H9 (cell line): ENCODE data around the gene CWC15. TPM values are rescaled to one million over a fixed set of nuclear protein-coding genes. Genes with fewer than 3 reads are reported as not detected.

ENCODE experiments used
- DNase-seq: peaks from one replicate; pipeline ENCODE4 v3.0.0-alpha.2; 2017
- H2AFZ ChIP-seq: one replicate; pipeline ENCODE4 v1.6.1; 2013; ENCODE audit warnings: mild to moderate bottlenecking, low read length, control low read depth, moderate library complexity
- H2AK5ac ChIP-seq: 2 replicates; pipeline ENCODE4 v1.6.1; 2013; ENCODE audit warnings: low read length, control low read depth, mixed read lengths; ENCODE audit not compliant: insufficient read length
- H2BK120ac ChIP-seq: one replicate; pipeline ENCODE4 v1.6.1; 2013; ENCODE audit warnings: low read depth, mild to moderate bottlenecking, low read length, control low read depth, inconsistent platforms; ENCODE audit not compliant: poor library complexity, severe bottlenecking
- H2BK12ac ChIP-seq: 2 replicates; pipeline ENCODE4 v1.6.1; 2013; ENCODE audit warnings: low read length, control low read depth, mixed read lengths, low read depth; ENCODE audit not compliant: insufficient read length
- H2BK15ac ChIP-seq: 2 replicates; pipeline ENCODE4 v1.6.1; 2013; ENCODE audit warnings: low read depth, low read length, control low read depth
- H2BK20ac ChIP-seq: one replicate; pipeline ENCODE4 v1.6.1; 2013; ENCODE audit warnings: low read depth, mild to moderate bottlenecking, low read length, control low read depth, inconsistent platforms; ENCODE audit not compliant: poor library complexity, severe bottlenecking
- H2BK5ac ChIP-seq: 2 replicates; pipeline ENCODE4 v1.6.1; 2013; ENCODE audit warnings: low read length, control low read depth, mixed read lengths; ENCODE audit not compliant: insufficient read length
- H3K14ac ChIP-seq: 2 replicates; pipeline ENCODE4 v1.6.1; 2013; ENCODE audit warnings: low read length, control low read depth; ENCODE audit not compliant: insufficient read depth
- H3K18ac ChIP-seq: 2 replicates; pipeline ENCODE4 v1.6.1; 2013; ENCODE audit warnings: low read depth, mild to moderate bottlenecking, mixed read lengths, low read length, control low read depth; ENCODE audit not compliant: insufficient read length
- H3K23ac ChIP-seq: 2 replicates; pipeline ENCODE4 v1.6.1; 2013; ENCODE audit warnings: low read length, control low read depth, mixed read lengths, low read depth; ENCODE audit not compliant: insufficient read length
- H3K23me2 ChIP-seq: 2 replicates; pipeline ENCODE4 v1.6.1; 2013; ENCODE audit warnings: low read depth, mild to moderate bottlenecking, mixed read lengths, low read length, control low read depth; ENCODE audit not compliant: insufficient read length, poor library complexity, severe bottlenecking
- H3K27ac ChIP-seq: 2 replicates; pipeline ENCODE4 v1.5.1; 2013; ENCODE audit warnings: low read length, control low read depth, mixed read lengths, low read depth; ENCODE audit not compliant: insufficient read length
- H3K27me3 ChIP-seq: 2 replicates; pipeline ENCODE4 v1.6.1; 2013; ENCODE audit warnings: low read length, control low read depth, inconsistent platforms; ENCODE audit not compliant: insufficient read depth
- H3K4ac ChIP-seq: 2 replicates; pipeline ENCODE4 v1.6.1; 2013; ENCODE audit warnings: low read depth, mild to moderate bottlenecking, control low read depth, inconsistent platforms, low read length, moderate library complexity
- H3K4me1 ChIP-seq: 2 replicates; pipeline ENCODE4 v1.6.1; 2013; ENCODE audit warnings: low read length, control low read depth, inconsistent platforms; ENCODE audit not compliant: insufficient read depth
- H3K4me2 ChIP-seq: 2 replicates; pipeline ENCODE4 v1.6.1; 2013; ENCODE audit warnings: low read length, control low read depth, mixed read lengths; ENCODE audit not compliant: insufficient read length, insufficient read depth
- H3K56ac ChIP-seq: 2 replicates; pipeline ENCODE4 v1.6.1; 2013; ENCODE audit warnings: low read depth, mild to moderate bottlenecking, mixed read lengths, low read length, control low read depth; ENCODE audit not compliant: insufficient read length
- H3K79me1 ChIP-seq: 2 replicates; pipeline ENCODE4 v1.6.1; 2013; ENCODE audit warnings: low read depth, mild to moderate bottlenecking, moderate library complexity, low read length, control low read depth, inconsistent platforms; ENCODE audit not compliant: insufficient read depth, poor library complexity, severe bottlenecking
- H3K79me2 ChIP-seq: 2 replicates; pipeline ENCODE4 v1.6.1; 2013; ENCODE audit warnings: low read length, control low read depth, inconsistent platforms; ENCODE audit not compliant: insufficient read depth
- H3K9ac ChIP-seq: 2 replicates; pipeline ENCODE4 v1.6.1; 2013; ENCODE audit warnings: low read length, control low read depth, mixed read lengths; ENCODE audit not compliant: insufficient read length; ENCODE audit errors: extremely low read depth
- H3K9me3 ChIP-seq: one replicate; pipeline ENCODE4 v1.6.1; 2013; ENCODE audit warnings: low read depth, low read length, inconsistent platforms; ENCODE audit not compliant: control insufficient read depth
- H3T11ph ChIP-seq: one replicate; pipeline ENCODE4 v1.6.1; 2013; ENCODE audit warnings: mild to moderate bottlenecking, low read length, control low read depth, inconsistent platforms
- H4K20me1 ChIP-seq: one replicate; pipeline ENCODE4 v1.6.1; 2013; ENCODE audit not compliant: control insufficient read depth, insufficient read length, insufficient read depth
- H4K5ac ChIP-seq: 2 replicates; pipeline ENCODE4 v1.6.1; 2013; ENCODE audit warnings: low read depth, mild to moderate bottlenecking, mixed read lengths, low read length, control low read depth; ENCODE audit not compliant: insufficient read length
- H4K8ac ChIP-seq: replicated peaks from 2 replicates; pipeline ENCODE4 v1.6.1; 2013; ENCODE audit warnings: low read length, control low read depth, mixed read lengths, low read depth; ENCODE audit not compliant: insufficient read length
- H4K91ac ChIP-seq: 2 replicates; pipeline ENCODE4 v1.6.1; 2013; ENCODE audit warnings: low read depth, mild to moderate bottlenecking, moderate library complexity, mixed read lengths, low read length, control low read depth; ENCODE audit not compliant: insufficient read length
- H3K27ac Mint-ChIP-seq, 3 experiments: 2 replicates in 2 of 3; 3 replicates in 1 of 3; pipeline ENCODE4 v1.8.0; 2020 to 2021; ENCODE audit warnings: mixed read lengths in 3 of 3, mild to moderate bottlenecking in 1 of 3, moderate library complexity in 1 of 3
- H3K27me3 Mint-ChIP-seq: 2 replicates; pipeline ENCODE4 v1.8.0; 2021; ENCODE audit warnings: low read depth, mild to moderate bottlenecking, moderate library complexity, mixed read lengths
- H3K36me3 Mint-ChIP-seq, 3 experiments: 2 replicates in 2 of 3; 3 replicates in 1 of 3; pipeline ENCODE4 v1.8.0; 2020 to 2021; ENCODE audit warnings: low read depth in 3 of 3, mixed read lengths in 3 of 3; ENCODE audit not compliant: insufficient read depth in 1 of 3
- H3K4me1 Mint-ChIP-seq, 2 experiments: 2 replicates each; pipeline ENCODE4 v1.8.0; 2020; ENCODE audit warnings: mixed read lengths in 2 of 2
- H3K4me3 Mint-ChIP-seq, 2 experiments: 2 replicates in 1 of 2; 3 replicates in 1 of 2; pipeline ENCODE4 v1.8.0; 2020 to 2021; ENCODE audit warnings: mild to moderate bottlenecking in 2 of 2, mixed read lengths in 2 of 2, moderate library complexity in 1 of 2
- H3K9me3 Mint-ChIP-seq, 2 experiments: 2 replicates in 1 of 2; 3 replicates in 1 of 2; pipeline ENCODE4 v1.8.0; 2020; ENCODE audit warnings: mild to moderate bottlenecking in 2 of 2, mixed read lengths in 2 of 2, moderate library complexity in 1 of 2
- WGBS: extraction: QIAGEN DNeasy Blood & Tissue Kit; methylation state at CpG from one replicate; pipeline ENCODE4 v1.1.7; 2013; ENCODE audit warnings: missing lambda C conversion rate, low lambda C conversion rate, mixed read lengths; ENCODE audit not compliant: insufficient read length; ENCODE audit errors: extremely low coverage; 5-methylcytosine and 5-hydroxymethylcytosine counted together
- total RNA-seq: library from RNA; stranded (reverse); gene quantifications from 2 replicates; pipeline ENCODE4 v1.2.1, GENCODE V29; 2021
- TF ChIP-seq, protein P1 (sequence below): fragments of 200-600 bp; sonication (generic); conservative IDR thresholded peaks from 3 replicates; pipeline ENCODE4 v1.8.0; 2021; ENCODE audit warnings: antibody characterized with exemption, mild to moderate bottlenecking

CWC15 gene
- total RNA-seq, 1 experiment from 2014 or later = 76.9 TPM

DNA sequence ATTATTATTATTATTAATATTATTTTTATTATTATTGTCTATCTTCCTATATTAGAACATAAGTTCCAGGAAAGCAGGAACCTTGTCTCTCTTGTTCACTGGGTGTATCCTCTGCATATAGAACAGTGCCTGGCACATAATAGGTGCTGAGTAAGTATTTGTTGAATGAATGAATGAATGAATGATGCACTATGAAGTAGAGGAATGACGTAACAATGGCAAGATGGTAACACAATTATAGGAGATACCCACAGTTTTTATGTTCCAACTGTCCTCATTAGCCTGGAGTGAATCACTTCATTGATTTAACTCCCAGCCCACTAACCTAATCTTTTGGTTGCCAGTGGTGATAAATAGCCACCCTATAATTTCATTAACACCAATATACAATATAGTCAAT lies 2.2 kb upstream of the CWC15 start:
- Histone ChIP-seq H2BK15ac (no peak overlapping the region), H4K5ac (no peak overlapping the region), H3K27ac (no peak overlapping the region), H3K18ac (no peak overlapping the region), H3K9ac (no peak overlapping the region), H2BK12ac (no peak overlapping the region), H4K91ac (no peak overlapping the region), H3K4ac (no peak overlapping the region), H3T11ph (no peak overlapping the region), H3K9me3 (no peaks in the 10 kb centered on the region), H2BK120ac (no peak overlapping the region), H3K23ac (no peak overlapping the region), H2AFZ (no peak overlapping the region), H3K79me2 (peaks cover 4% of the 10 kb centered on the region; the same call in 1 of the 2 replicates), H3K4me2 (no peak overlapping the region), H3K56ac (no peak overlapping the region), H3K4me1 (no peaks in the 10 kb centered on the region), H3K27me3 (no peaks in the 10 kb centered on the region), H2BK5ac (no peak overlapping the region), H3K14ac (no peak overlapping the region), H4K8ac (no peak overlapping the region), H3K23me2 (peaks cover 2% of the 10 kb centered on the region), H3K79me1 (no peaks in the 10 kb centered on the region), H2AK5ac (no peak overlapping the region), H4K20me1 (no peaks in the 10 kb centered on the region), H2BK20ac (no peak overlapping the region)
- no peak overlapping the region for H3K27ac Mint-ChIP-seq
- no peak overlapping the region for H3K4me3 Mint-ChIP-seq
- TF ChIP-seq, protein P1, sequence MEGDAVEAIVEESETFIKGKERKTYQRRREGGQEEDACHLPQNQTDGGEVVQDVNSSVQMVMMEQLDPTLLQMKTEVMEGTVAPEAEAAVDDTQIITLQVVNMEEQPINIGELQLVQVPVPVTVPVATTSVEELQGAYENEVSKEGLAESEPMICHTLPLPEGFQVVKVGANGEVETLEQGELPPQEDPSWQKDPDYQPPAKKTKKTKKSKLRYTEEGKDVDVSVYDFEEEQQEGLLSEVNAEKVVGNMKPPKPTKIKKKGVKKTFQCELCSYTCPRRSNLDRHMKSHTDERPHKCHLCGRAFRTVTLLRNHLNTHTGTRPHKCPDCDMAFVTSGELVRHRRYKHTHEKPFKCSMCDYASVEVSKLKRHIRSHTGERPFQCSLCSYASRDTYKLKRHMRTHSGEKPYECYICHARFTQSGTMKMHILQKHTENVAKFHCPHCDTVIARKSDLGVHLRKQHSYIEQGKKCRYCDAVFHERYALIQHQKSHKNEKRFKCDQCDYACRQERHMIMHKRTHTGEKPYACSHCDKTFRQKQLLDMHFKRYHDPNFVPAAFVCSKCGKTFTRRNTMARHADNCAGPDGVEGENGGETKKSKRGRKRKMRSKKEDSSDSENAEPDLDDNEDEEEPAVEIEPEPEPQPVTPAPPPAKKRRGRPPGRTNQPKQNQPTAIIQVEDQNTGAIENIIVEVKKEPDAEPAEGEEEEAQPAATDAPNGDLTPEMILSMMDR = no peak
- H3K27me3 Mint-ChIP-seq = no peaks in the 10 kb centered on the region
- peaks cover 3 to 13% (median 10%) of the 10 kb centered on the region in 3 experiments for H3K36me3 Mint-ChIP-seq
- no CpG with 5 or more reads among the region's 1 CpG for WGBS
- peaks cover 8% of the 10 kb centered on the region in 2 experiments; a peak in 3 of 4 replicates for H3K4me1 Mint-ChIP-seq
- DNase-seq = no peak
- no peaks in the 10 kb centered on the region for H3K9me3 Mint-ChIP-seq
